Stimulated activated CD4-positive, alpha-beta T cell treated with anti-CD3 and anti-CD28 coated beads, Interleukin-4, amount 100 ng/mL, for 48 hours (primary cell): Measurements from ENCODE around the gene MAP2K6.

Experiments
- DNase-seq, 2 donors: peaks; one replicate each; pipeline ENCODE4 v3.0.0-alpha.2; 2020; ENCODE audit warnings: low read depth in 2 of 2

The MAP2K6 gene

GRCh38 chr17:69427486-69428197 is 13.1 kb downstream of the MAP2K6 start:
- DNase-seq: no peak

- DNase-seq: no peak
Observed at GRCh38 chr17:69428252-69428980, 13.9 kb downstream of the MAP2K6 start.

- DNase-seq: no peak
Observed at GRCh38 chr17:69430488-69430887, 16.0 kb downstream of the MAP2K6 start.

- no peak for DNase-seq
Observed at GRCh38 chr17:69431835-69432234, 17.3 kb downstream of the MAP2K6 start.

GRCh38 chr17:69433093-69433492 is 18.6 kb downstream of the MAP2K6 start:
- DNase-seq: no peak

GRCh38 chr17:69434164-69434579 is 19.7 kb downstream of the MAP2K6 start:
- DNase-seq: no peak

- DNase-seq: no peak
Observed at GRCh38 chr17:69435971-69436696, 21.6 kb downstream of the MAP2K6 start.

- DNase-seq: no peak
Observed at GRCh38 chr17:69437475-69437874, 23.0 kb downstream of the MAP2K6 start.

GRCh38 chr17:69438776-69439175 is 24.3 kb downstream of the MAP2K6 start:
- no peak for DNase-seq

GRCh38 chr17:69441179-69441578 is 26.7 kb downstream of the MAP2K6 start:
- no peak for DNase-seq

- no peak for DNase-seq
Observed at GRCh38 chr17:69443138-69443537, 28.6 kb downstream of the MAP2K6 start.

GRCh38 chr17:69444023-69444422 is 29.5 kb downstream of the MAP2K6 start:
- no peak for DNase-seq

GRCh38 chr17:69445132-69445531 is 30.6 kb downstream of the MAP2K6 start:
- DNase-seq: no peak

GRCh38 chr17:69447726-69448125 is 33.2 kb downstream of the MAP2K6 start:
- DNase-seq: no peak

GRCh38 chr17:69448431-69449102 is 34.1 kb downstream of the MAP2K6 start:
- no peak for DNase-seq

- no peak for DNase-seq
Observed at GRCh38 chr17:69450131-69450530, 35.6 kb downstream of the MAP2K6 start.

- no peak for DNase-seq
Observed at GRCh38 chr17:69450918-69451317, 36.4 kb downstream of the MAP2K6 start.

- no peak for DNase-seq
Observed at GRCh38 chr17:69451416-69452394, 37.2 kb downstream of the MAP2K6 start.

- DNase-seq: no peak
Observed at GRCh38 chr17:69452664-69453260, 38.3 kb downstream of the MAP2K6 start.

- no peak for DNase-seq
Observed at GRCh38 chr17:69454051-69454450, 39.6 kb downstream of the MAP2K6 start.
